SH-SY5Y (cell line): ENCODE measurements around the gene B4GALT6.

Experiments used
- GATA2 ChIP-seq: IDR thresholded peaks from 2 replicates; pipeline ENCODE4 v1.6.1; 2011; ENCODE audit warnings: mild to moderate bottlenecking, low read depth, low read length
- GATA3 ChIP-seq: IDR thresholded peaks from 2 replicates; pipeline ENCODE4 v1.6.1; 2011; ENCODE audit warnings: low read depth, mild to moderate bottlenecking, low read length, moderate library complexity

GRCh38 chr18:31710826-31711225 lies 26.4 kb upstream of the B4GALT6 start:
- TF ChIP-seq GATA2 (no peak), GATA3 (no peak)
